ENCODE results near the gene TMEM60.
"Not testable (repeated sequence)": the region's sequence is repeated elsewhere in the genome, so short reads cannot be mapped to it uniquely, and the experiment has no call there.

TMEM60 gene

DNA sequence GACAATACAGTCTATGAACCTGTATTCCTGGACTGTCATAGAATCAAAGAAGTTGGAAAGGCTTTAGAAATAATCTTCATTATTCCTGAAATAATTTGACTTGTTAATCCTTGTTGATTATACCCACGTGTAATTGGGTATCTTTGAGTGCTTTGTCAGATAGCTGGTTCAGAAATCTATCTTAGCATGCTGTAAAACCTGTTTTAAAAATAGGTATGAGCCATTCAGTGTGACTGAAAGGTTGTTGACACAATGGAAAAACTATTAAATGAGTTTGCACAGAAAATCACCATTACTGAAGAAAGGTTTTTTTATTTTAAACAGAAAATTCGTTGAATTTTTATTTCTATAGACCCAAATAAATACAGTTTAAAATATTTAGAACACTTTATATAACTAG, 39.0 kb upstream of the TMEM60 start:
- DNase-seq (ENCODE audit: low read depth) = no peak
- TF ChIP-seq, protein P1, sequence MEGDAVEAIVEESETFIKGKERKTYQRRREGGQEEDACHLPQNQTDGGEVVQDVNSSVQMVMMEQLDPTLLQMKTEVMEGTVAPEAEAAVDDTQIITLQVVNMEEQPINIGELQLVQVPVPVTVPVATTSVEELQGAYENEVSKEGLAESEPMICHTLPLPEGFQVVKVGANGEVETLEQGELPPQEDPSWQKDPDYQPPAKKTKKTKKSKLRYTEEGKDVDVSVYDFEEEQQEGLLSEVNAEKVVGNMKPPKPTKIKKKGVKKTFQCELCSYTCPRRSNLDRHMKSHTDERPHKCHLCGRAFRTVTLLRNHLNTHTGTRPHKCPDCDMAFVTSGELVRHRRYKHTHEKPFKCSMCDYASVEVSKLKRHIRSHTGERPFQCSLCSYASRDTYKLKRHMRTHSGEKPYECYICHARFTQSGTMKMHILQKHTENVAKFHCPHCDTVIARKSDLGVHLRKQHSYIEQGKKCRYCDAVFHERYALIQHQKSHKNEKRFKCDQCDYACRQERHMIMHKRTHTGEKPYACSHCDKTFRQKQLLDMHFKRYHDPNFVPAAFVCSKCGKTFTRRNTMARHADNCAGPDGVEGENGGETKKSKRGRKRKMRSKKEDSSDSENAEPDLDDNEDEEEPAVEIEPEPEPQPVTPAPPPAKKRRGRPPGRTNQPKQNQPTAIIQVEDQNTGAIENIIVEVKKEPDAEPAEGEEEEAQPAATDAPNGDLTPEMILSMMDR (IDR thresholded peaks at IDR 0.05; ENCODE audit: low read depth, low read length, missing control alignments) = no peak
- no peak overlapping the region for H3K4me3 ChIP-seq (ENCODE audit: low read depth, low read length)
- in situ Hi-C loops (cut with HindIII; ENCODE audit: low sequenced_read_pairs) = no loop called here

DNA sequence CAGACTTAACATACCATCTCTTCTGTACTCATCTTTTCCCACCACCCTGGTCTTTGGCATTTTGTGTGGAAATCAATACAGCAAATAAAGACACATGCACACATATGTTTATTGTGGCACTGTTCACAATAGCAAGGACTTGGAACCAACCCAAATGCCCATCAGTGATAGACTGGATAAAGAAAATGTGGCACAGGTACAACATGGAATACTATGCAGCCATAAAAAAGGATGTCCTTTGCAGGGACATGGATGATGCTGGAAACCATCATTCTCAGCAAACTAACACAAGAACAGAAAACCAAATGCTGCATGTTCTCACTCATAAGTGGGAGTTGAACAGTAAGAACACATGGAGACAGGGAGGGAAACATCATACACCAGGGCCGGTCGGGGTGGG, 38.2 kb upstream of the TMEM60 start:
- H3K4me3 ChIP-seq (ENCODE audit: low read depth, low read length); in situ Hi-C loops (cut with HindIII; ENCODE audit: low sequenced_read_pairs); DNase-seq (ENCODE audit: low read depth): not testable (repeated sequence)

DNA sequence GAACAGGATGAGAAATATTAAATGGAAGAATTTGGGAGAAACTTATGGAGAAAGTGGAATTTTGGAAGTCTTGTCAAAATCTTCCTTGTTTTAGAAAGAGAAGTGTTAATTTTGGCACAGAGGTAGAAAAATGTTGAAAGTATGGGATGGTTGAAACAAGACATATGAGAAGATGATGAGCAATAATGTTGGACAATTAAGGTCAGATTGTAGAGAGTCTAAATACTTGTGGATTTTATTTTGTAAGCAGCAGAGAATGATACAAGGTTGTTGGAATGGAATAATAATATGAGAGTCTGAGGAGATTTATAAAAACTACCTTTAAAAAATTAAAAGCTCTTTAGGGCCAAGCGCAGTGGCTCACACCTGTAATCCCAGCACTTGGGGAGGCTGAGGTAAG, 34.9 kb upstream of the TMEM60 start:
- in situ Hi-C loops (cut with HindIII; ENCODE audit: low sequenced_read_pairs) = no loop called here
- TF ChIP-seq, protein P1 (IDR thresholded peaks at IDR 0.05; ENCODE audit: low read depth, low read length, missing control alignments) = no peak
- no peak for DNase-seq (ENCODE audit: low read depth)
- H3K4me3 ChIP-seq (ENCODE audit: low read depth, low read length) = no peak overlapping the region

DNA sequence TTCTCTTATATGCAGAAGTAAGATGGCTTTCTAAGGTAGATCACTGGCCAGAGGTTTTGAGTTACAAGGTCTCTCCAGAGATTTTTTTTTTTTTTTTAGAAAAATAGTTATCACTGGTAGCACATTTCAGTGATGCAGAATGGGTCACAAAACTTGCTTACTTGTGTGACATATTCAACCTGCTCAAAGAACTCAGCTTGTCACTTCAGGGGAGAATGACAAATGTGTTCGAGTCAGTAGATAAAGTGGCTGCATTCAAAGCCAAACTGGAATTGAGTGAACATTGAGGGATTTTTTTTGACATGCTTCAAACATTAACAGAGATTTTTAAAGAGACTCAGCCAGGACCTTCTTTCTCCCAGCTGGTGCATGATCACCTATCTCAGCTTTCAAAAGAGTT, 33.7 kb upstream of the TMEM60 start:
- in situ Hi-C loops (cut with HindIII; ENCODE audit: low sequenced_read_pairs) = no loop called here
- DNase-seq (ENCODE audit: low read depth) = no peak
- H3K4me3 ChIP-seq (ENCODE audit: low read depth, low read length) = no peak overlapping the region
- TF ChIP-seq, protein P1 (IDR thresholded peaks at IDR 0.05; ENCODE audit: low read depth, low read length, missing control alignments) = no peak

DNA sequence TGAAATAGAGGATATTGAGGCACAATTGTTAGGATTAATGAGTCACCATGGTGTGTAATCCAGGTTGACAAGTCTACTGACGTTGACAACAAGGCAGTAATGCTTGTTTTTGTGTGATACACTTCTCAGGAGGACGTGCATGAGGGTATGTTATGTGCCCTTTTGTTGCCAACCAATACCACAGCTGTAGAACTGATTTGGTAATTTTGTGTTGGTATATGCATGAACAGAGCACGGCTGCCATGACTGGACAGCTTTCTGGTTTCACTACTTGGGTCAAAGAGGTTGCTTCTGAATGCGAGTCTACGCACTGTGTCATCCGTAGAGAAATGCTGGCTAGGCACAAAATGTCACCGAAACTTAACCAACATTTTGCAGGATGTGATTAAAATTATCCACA, 33.2 kb upstream of the TMEM60 start:
- in situ Hi-C loops (cut with HindIII; ENCODE audit: low sequenced_read_pairs) = no loop called here
- TF ChIP-seq, protein P1 (IDR thresholded peaks at IDR 0.05; ENCODE audit: low read depth, low read length, missing control alignments) = no peak
- no peak overlapping the region for H3K4me3 ChIP-seq (ENCODE audit: low read depth, low read length)
- no peak for DNase-seq (ENCODE audit: low read depth)

DNA sequence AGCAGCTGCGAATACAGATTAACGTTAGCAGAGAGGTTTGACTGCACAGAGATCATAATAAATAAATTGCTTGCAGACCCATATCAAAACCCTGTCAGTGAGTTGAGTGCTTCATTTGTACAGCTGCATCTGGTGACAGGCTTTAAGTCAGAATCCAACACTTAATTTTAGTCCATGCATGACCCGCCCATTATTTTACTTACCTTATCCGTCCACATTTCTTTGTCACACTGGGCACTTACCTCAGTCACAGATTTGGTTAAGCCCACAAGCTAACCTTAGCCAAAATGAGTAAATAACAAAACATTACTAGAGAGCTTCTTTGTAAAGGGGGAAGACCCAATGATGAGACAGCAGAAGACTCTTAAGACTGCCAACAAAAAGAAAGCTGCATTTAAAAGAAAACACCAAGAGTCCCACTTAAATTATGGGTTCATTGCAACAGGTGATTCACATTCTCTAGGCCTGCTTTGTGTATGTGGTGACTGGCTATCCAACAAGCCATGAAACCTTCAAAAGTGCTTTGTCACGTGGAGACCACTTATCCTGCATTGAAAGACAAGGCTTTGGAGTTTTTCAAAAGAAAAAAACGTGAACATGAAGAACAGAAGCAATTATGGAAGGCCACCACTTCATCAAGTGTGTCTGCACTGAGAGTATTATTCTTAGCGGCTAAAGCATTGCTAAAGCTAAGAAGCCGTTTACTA, 32.6 kb upstream of the TMEM60 start:
- TF ChIP-seq, protein P1 (IDR thresholded peaks at IDR 0.05; ENCODE audit: low read depth, low read length, missing control alignments) = no peak
- no peak overlapping the region for H3K4me3 ChIP-seq (ENCODE audit: low read depth, low read length)
- in situ Hi-C loops (cut with HindIII; ENCODE audit: low sequenced_read_pairs) = no loop called here
- no peak for DNase-seq (ENCODE audit: low read depth)

DNA sequence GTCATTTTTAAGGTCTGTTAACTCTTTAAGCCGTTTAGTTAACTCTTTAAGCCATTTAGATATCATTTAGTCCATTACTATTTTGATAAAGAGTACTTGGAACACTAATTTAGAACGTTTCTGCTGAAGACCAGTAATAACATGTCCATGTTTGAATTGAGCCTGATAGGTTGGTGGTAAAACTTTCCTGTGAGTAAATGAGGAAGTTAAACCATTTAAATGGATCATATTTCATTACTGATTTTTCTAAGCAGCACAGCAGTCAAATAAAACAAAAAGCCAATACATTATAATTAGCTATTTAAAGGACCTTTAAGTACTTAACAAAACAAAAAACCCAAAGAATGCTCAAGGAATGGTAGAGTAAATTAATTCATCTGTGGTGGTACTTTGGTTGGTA, 29.8 kb upstream of the TMEM60 start:
- in situ Hi-C loops (cut with HindIII; ENCODE audit: low sequenced_read_pairs) = no loop called here
- no peak overlapping the region for H3K4me3 ChIP-seq (ENCODE audit: low read depth, low read length)
- no peak for DNase-seq (ENCODE audit: low read depth)
- TF ChIP-seq, protein P1 (IDR thresholded peaks at IDR 0.05; ENCODE audit: low read depth, low read length, missing control alignments) = no peak
